H1 (cell line): ENCODE results near the gene CUX1. TPM values are rescaled to one million over a fixed set of nuclear protein-coding genes. Genes with fewer than 3 reads are reported as not detected.

Experiments used
- BCL11A ChIP-seq, 2 experiments: IDR thresholded peaks; one replicate each; pipeline ENCODE4 v1.6.1; 2011; ENCODE audit warnings: low read depth in 2 of 2, low read length in 2 of 2, mild to moderate bottlenecking in 2 of 2
- CBX8 ChIP-seq: fragments of 300-800, 300-1000 bp; sonication (generic); IDR thresholded peaks from 2 replicates; pipeline ENCODE4 v1.7.1; 2016; ENCODE audit warnings: low read depth, low read length, borderline replicate concordance
- CHD7 ChIP-seq: fragments of 300-600 bp; sonication (generic); IDR thresholded peaks from 2 replicates; pipeline ENCODE4 v1.7.1; 2012; ENCODE audit warnings: low read length, moderate library complexity, mild to moderate bottlenecking, inconsistent platforms; ENCODE audit not compliant: insufficient replicate concordance
- SRF ChIP-seq: IDR thresholded peaks from 2 replicates; pipeline ENCODE4 v1.6.1; 2011; ENCODE audit warnings: mild to moderate bottlenecking, low read depth, low read length, moderate library complexity
- SUZ12 ChIP-seq: fragments of 200-600 bp; sonication (generic); IDR thresholded peaks from 2 replicates; pipeline ENCODE4 v1.6.1; 2012; ENCODE audit warnings: mild to moderate bottlenecking, inconsistent platforms, low read length, moderate library complexity, mixed read lengths
- polyA plus RNA-seq, 7 experiments: library from polyadenylated mRNA; depleted of rRNA in 3 of 7; stranded (reverse) in 5 of 7; unstranded in 2 of 7; fragments of >200 nt in 5 of 7; fragments of 200-250 nt in 2 of 7; gene quantifications; 1 replicate in 5 of 7; 2 replicates in 1 of 7; 4 replicates in 1 of 7; pipeline versions ENCODE4 v1.2.1 to v1.2.3, GENCODE V29; 2011 to 2013; ENCODE audit warnings: missing spikeins in 2 of 7, mixed read lengths in 2 of 7
- total RNA-seq: library from RNA; stranded (reverse); fragmentation: NEBNext Ultra II Directional; extraction: Animal tissue kit (Norgen Biotek cat#: 25700); gene quantifications from 2 replicates; pipeline ENCODE4 v1.2.1, GENCODE V29; 2021

The CUX1 gene
- total and polyA plus RNA-seq, 2 of the 8 experiments (the other 6 are each of a cell fraction or from before 2014, with no cell fraction given): 21.6 to 65.9 TPM

DNA sequence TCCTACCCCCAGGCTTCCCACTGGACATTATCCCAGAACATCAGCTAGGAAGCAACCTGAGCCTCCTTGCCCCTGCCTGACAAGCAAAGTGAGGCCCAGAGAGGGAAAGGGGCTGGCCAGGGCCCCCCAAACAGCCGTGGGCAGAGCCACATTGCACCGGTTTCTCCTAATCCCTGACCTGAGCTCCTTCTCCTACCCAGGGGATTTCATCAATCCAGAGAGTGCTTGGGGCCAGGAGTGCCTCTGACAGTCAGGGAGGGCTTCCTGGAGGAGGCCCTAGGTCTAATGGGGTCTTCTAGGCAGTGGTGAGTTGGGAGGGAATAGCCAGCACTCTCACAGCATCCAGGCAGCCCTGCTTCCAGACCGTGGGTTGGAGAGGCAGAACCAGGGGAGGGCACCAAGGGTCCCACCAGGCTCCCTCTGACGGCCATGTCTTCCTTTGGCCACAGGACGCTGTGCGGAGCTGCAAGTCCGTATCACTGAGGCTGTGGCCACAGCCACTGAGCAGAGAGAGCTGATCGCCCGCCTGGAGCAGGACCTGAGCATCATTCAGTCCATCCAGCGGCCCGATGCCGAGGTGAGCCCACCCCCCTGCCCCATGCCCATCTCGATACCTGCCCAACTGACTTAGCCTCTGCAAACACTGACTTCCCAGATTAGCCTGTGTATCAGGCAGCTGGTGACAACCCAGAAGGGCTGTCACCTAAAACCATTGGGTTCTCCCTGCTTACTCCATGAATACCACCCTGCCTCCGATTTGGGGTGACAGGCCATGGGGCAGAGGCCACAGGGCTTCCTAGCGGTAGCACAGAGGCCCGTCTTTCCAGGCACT, 455.7 kb downstream of the CUX1 start (continued):
- TF ChIP-seq SRF (no peak), BCL11A (IDR thresholded peaks at IDR 0.05; ENCODE audit: low read depth in 2 of 2, low read length in 2 of 2) (no peak), SUZ12 (no peak), CBX8 (no peak), CHD7 (no peak)
